Loucy (cell line): Measurements from ENCODE around the gene TIGD3.

Experiments
- H2AFZ ChIP-seq: fragments of 200-600 bp; sonication (generic); 2 replicates; pipeline ENCODE4 v1.6.0; 2016; ENCODE audit warnings: antibody characterized with exemption, mild to moderate bottlenecking, low read length, moderate library complexity
- H3F3A ChIP-seq: fragments of 200-600 bp; 2 replicates; pipeline ENCODE4 v1.6.0; 2016; ENCODE audit warnings: antibody characterized with exemption, low read depth, mild to moderate bottlenecking
- H3K27me3 ChIP-seq: fragments of 200-600 bp; sonication (generic); 2 replicates; pipeline ENCODE4 v1.6.1; 2014; ENCODE audit warnings: low read length, mild to moderate bottlenecking; ENCODE audit not compliant: insufficient read depth, poor library complexity, severe bottlenecking
- H3K36me3 ChIP-seq: fragments of 200-600 bp; sonication (generic); 2 replicates; pipeline ENCODE4 v1.6.1; 2016; ENCODE audit warnings: low read length; ENCODE audit not compliant: insufficient read depth
- H3K4me1 ChIP-seq: fragments of 200-600 bp; sonication (generic); 2 replicates; pipeline ENCODE4 v1.5.1; 2014; ENCODE audit warnings: low read length, mild to moderate bottlenecking; ENCODE audit not compliant: insufficient read depth, poor library complexity, severe bottlenecking
- H3K4me2 ChIP-seq: fragments of 200-600 bp; sonication (generic); 2 replicates; pipeline ENCODE4 v1.6.0; 2014; ENCODE audit warnings: antibody characterized with exemption, low read length, low read depth, mild to moderate bottlenecking; ENCODE audit not compliant: poor library complexity, severe bottlenecking
- H3K4me3 ChIP-seq: fragments of 200-600 bp; sonication (generic); 2 replicates; pipeline ENCODE4 v1.5.1; 2014; ENCODE audit warnings: low read length, mild to moderate bottlenecking, mixed read lengths; ENCODE audit not compliant: poor library complexity, severe bottlenecking
- H3K79me2 ChIP-seq: fragments of 200-600 bp; sonication (generic); 2 replicates; pipeline ENCODE4 v1.6.1; 2014; ENCODE audit warnings: low read length; ENCODE audit not compliant: insufficient read depth
- H3K9ac ChIP-seq: fragments of 200-600 bp; sonication (generic); 2 replicates; pipeline ENCODE4 v1.6.0; 2014; ENCODE audit warnings: mild to moderate bottlenecking, low read depth, low read length, moderate library complexity; ENCODE audit not compliant: poor library complexity, severe bottlenecking
- H3K9me2 ChIP-seq: fragments of 200-600 bp; sonication (generic); replicated peaks from 2 replicates; pipeline ENCODE4 v1.6.1; 2016; ENCODE audit warnings: low read depth, low read length, mixed read lengths
- H3K9me3 ChIP-seq: fragments of 200-600 bp; sonication (generic); 2 replicates; pipeline ENCODE4 v1.6.1; 2014; ENCODE audit warnings: mild to moderate bottlenecking, antibody characterized with exemption, low read length, low read depth; ENCODE audit not compliant: insufficient read depth
- H4K20me1 ChIP-seq: fragments of 200-600 bp; sonication (generic); 2 replicates; pipeline ENCODE4 v1.6.0; 2014; ENCODE audit warnings: antibody characterized with exemption, low read length, mild to moderate bottlenecking; ENCODE audit not compliant: insufficient read depth, poor library complexity, severe bottlenecking
- CTCF ChIP-seq: fragments of 200-600 bp; sonication (generic); conservative IDR thresholded peaks from 2 replicates; pipeline ENCODE4 v1.5.1; 2014; ENCODE audit warnings: mild to moderate bottlenecking, antibody characterized with exemption, low read length
- EZH2phosphoT487 ChIP-seq: fragments of 200-600 bp; IDR thresholded peaks from 2 replicates; pipeline ENCODE4 v1.6.1; 2018; ENCODE audit warnings: antibody characterized with exemption, mild to moderate bottlenecking, moderate library complexity, borderline replicate concordance

Gene TIGD3

GRCh38 chr11:65362966-65363365 lies 8.4 kb downstream of the TIGD3 start:
- Histone ChIP-seq H3K4me1 (no peaks in the 10 kb centered on the region), H3K36me3 (no peaks in the 10 kb centered on the region), H2AFZ (no peak overlapping the region), H3K9me3 (no peaks in the 10 kb centered on the region), H4K20me1 (no peaks in the 10 kb centered on the region), H3K9me2 (no peaks in the 10 kb centered on the region), H3K4me3 (no peak overlapping the region), H3K79me2 (no peaks in the 10 kb centered on the region), H3K9ac (no peak overlapping the region), H3K27me3 (no peaks in the 10 kb centered on the region), H3F3A (no peaks in the 10 kb centered on the region), H3K4me2 (no peak overlapping the region)
- TF ChIP-seq EZH2phosphoT487 (no peak), CTCF (no peak)

DNA sequence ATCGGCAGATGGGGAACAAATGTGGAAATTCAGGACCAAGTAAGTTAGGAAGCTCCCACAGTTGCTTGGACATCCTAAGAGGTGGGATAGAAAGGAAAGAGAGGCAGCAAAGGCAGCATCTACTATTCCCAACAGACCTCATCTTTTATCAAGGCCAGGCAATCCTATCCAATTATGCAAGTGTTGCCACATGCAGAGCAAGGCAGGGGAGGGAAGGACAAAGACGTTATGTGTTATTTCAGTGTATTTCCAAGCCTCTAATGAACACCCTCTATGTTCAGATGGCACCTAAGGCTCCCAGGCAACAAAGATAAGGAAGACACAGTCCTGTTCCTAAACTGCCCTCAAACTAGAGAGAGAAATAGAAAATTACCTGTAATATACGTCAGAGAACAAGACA lies 9.2 kb downstream of the TIGD3 start:
- TF ChIP-seq EZH2phosphoT487 (no peak), CTCF (no peak)
- Histone ChIP-seq H3K9me2 (no peaks in the 10 kb centered on the region), H3K36me3 (no peaks in the 10 kb centered on the region)

DNA sequence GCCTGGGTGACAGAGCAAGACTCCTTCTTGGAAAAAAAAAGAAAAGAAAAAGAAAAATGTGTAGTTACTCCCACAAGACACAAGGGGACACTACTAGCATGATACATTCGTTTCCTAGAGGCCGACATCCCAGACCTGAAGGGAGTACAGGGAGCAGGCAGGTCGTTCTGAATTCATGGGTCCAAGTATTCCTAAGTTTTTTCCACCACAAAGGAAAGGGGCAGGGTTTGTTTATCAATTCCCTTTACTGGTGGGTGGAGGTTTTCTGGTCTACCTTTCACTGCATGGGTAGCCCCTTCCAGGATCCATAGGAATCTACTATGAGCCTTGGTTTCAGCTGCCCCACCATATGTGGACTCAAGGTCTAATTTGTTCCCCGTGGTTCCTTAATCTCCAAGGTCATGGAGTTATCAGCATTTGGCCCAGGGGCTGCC lies 11.8 kb downstream of the TIGD3 start:
- H3K4me3 ChIP-seq, result no peak overlapping the region
- H3K4me2 ChIP-seq, result peak overlapping the region; percentile 33
- H3K36me3 ChIP-seq, result no peaks in the 10 kb centered on the region
- H3K27me3 ChIP-seq, result no peaks in the 10 kb centered on the region
- no peak overlapping the region for H3K9ac ChIP-seq
- H3K9me3 ChIP-seq, result no peaks in the 10 kb centered on the region
- H3F3A ChIP-seq, result no peaks in the 10 kb centered on the region
- TF ChIP-seq CTCF, result peak; percentile 69
- no peak for TF ChIP-seq EZH2phosphoT487
- H2AFZ ChIP-seq, result peak overlapping the region; percentile 76
- no peaks in the 10 kb centered on the region for H3K79me2 ChIP-seq
- H3K9me2 ChIP-seq, result no peaks in the 10 kb centered on the region
- peaks cover 4% of the 10 kb centered on the region for H3K4me1 ChIP-seq
- H4K20me1 ChIP-seq, result no peaks in the 10 kb centered on the region

More for the DNA sequence above, 9.2 kb downstream of the TIGD3 start:
- Histone ChIP-seq H3K27me3 (no peaks in the 10 kb centered on the region), H3K4me2 (no peak overlapping the region), H4K20me1 (no peaks in the 10 kb centered on the region), H3F3A (no peaks in the 10 kb centered on the region), H3K4me3 (no peak overlapping the region), H3K9me3 (no peaks in the 10 kb centered on the region), H3K9ac (no peak overlapping the region), H3K79me2 (no peaks in the 10 kb centered on the region), H3K4me1 (no peaks in the 10 kb centered on the region), H2AFZ (no peak overlapping the region)
